Activated B cell treated with CpG ODN at 0.5 μM for 24 hours (primary cell): ENCODE data around the gene KCNMB4. TPM values are rescaled to one million over a fixed set of nuclear protein-coding genes. Genes with fewer than 3 reads are reported as not detected.

Experiments
- ATAC-seq: fragments of 200-7000 bp; cut with Tn5 transposase; one replicate; pipeline ENCODE4 v1.10.0; 2021; ENCODE audit warnings: low read depth, mild to moderate bottlenecking, moderate library complexity
- CTCF ChIA-PET: fragments of 350-600 bp; sonication (Branson Sonifier 250); formaldehyde crosslinking; loops from one replicate; lab custom pipeline; 2021; ENCODE audit warnings: antibody characterized with exemption; lab: Charles Lee
- POLR2A ChIA-PET: fragments of 350-600 bp; sonication (Branson Sonifier 250); formaldehyde crosslinking; loops from one replicate; lab custom pipeline; 2021; ENCODE audit warnings: antibody characterized with exemption; lab: Charles Lee
- DNase-seq: peaks from one replicate; pipeline ENCODE4 v3.0.0; 2022
- H3K27ac Mint-ChIP-seq: one replicate; pipeline ENCODE4 v1.8.0; 2020; ENCODE audit warnings: mixed read lengths
- H3K27me3 Mint-ChIP-seq: one replicate; pipeline ENCODE4 v1.8.0; 2021; ENCODE audit warnings: mixed read lengths
- H3K36me3 Mint-ChIP-seq: one replicate; pipeline ENCODE4 v1.8.0; 2021; ENCODE audit warnings: low read depth, mixed read lengths
- H3K4me1 Mint-ChIP-seq: one replicate; pipeline ENCODE4 v1.8.0; 2021; ENCODE audit warnings: mixed read lengths
- H3K4me3 Mint-ChIP-seq: one replicate; pipeline ENCODE4 v1.8.0; 2020; ENCODE audit warnings: mild to moderate bottlenecking, mixed read lengths
- H3K9me3 Mint-ChIP-seq: one replicate; pipeline ENCODE4 v1.8.0; 2020; ENCODE audit warnings: mixed read lengths
- intact Hi-C: fragments of 100-400 bp; cut with micrococcal nuclease; formaldehyde crosslinking; loops from one replicate; pipeline ENCODE4 v1.15.1; 2024
- total RNA-seq: library from RNA; stranded (reverse); gene quantifications from 2 replicates; pipeline ENCODE4 v1.2.3, GENCODE V29; 2022
- TF ChIP-seq, protein P1 (sequence below): fragments of 200-600 bp; IDR thresholded peaks from one replicate; pipeline ENCODE4 v1.8.0; 2022; ENCODE audit warnings: antibody characterized with exemption, mild to moderate bottlenecking

Gene KCNMB4
- total RNA-seq, 1 donor from 2014 or later, result 0.86 TPM

DNA sequence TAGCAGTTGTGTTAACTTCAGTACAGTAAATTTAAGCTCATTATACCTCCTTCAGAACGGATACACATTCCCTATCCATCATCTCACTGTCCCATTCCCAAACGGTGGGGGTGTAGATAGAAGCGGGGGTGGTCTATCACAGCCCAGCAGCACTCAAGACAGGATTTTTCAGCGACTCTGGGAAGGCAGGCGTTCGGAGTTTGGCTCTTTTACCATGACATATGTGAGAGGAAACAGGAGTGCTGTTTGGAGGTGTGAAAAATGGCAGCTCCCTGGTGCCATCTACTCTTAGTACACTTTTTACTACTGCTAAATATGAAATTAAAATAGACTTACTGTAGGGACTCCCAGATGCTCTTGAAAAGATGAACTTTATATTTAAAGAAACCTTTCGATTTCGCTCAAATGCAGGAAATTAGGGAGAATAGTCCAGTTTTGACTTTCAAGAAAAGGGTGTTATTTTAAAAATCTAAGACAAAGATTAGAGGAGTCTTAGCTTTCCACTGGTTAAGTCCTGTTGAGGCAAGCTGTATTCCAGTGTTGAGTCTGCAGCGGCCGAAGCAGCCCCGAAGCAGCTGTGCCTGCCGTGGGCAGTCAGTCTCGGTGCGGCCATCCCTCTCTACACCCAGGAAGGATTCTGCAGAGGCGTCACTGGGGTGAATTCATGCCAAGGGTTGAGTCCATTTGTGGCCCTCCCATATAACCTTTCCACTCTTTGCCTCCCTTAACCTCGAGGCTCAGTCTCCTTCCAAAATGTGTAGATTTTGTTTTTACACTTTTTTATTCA lies 42.1 kb downstream of the KCNMB4 start:
- CTCF ChIA-PET, result no interaction called here
- no peak overlapping the region for H3K27ac Mint-ChIP-seq
- intact Hi-C loops, result no loop called here
- no peak for ATAC-seq
- H3K36me3 Mint-ChIP-seq, result no peaks in the 10 kb centered on the region
- TF ChIP-seq, protein P1, sequence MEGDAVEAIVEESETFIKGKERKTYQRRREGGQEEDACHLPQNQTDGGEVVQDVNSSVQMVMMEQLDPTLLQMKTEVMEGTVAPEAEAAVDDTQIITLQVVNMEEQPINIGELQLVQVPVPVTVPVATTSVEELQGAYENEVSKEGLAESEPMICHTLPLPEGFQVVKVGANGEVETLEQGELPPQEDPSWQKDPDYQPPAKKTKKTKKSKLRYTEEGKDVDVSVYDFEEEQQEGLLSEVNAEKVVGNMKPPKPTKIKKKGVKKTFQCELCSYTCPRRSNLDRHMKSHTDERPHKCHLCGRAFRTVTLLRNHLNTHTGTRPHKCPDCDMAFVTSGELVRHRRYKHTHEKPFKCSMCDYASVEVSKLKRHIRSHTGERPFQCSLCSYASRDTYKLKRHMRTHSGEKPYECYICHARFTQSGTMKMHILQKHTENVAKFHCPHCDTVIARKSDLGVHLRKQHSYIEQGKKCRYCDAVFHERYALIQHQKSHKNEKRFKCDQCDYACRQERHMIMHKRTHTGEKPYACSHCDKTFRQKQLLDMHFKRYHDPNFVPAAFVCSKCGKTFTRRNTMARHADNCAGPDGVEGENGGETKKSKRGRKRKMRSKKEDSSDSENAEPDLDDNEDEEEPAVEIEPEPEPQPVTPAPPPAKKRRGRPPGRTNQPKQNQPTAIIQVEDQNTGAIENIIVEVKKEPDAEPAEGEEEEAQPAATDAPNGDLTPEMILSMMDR, result no peak
- no peaks in the 10 kb centered on the region for H3K27me3 Mint-ChIP-seq
- H3K9me3 Mint-ChIP-seq, result no peaks in the 10 kb centered on the region
- H3K4me1 Mint-ChIP-seq, result no peaks in the 10 kb centered on the region
- DNase-seq, result no peak
- no peak overlapping the region for H3K4me3 Mint-ChIP-seq
- POLR2A ChIA-PET, result no interaction called here

DNA sequence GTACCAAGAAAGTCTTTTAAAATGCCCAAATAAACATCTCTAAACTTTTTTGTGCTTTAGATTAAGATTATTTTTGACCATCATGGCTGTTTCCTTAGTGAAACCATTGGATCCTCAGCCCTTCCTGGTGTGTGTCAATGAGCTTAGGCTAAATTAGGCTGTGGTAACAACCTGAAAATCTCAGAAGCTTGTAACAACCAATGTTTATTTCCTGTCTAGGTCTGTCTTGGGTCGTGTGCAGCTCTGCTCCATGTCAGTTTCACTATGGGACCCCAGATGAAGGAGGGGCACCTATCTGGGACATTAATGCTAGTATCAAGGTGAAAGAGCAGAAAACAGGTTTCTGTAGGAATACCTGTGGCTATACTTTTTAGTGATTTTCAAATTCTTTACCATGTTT lies 49.9 kb downstream of the KCNMB4 start:
- ChIA-PET POLR2A (no interaction called here), CTCF (no interaction called here)
- no peaks in the 10 kb centered on the region for H3K27me3 Mint-ChIP-seq
- TF ChIP-seq, protein P1, result no peak
- H3K4me3 Mint-ChIP-seq, result no peak overlapping the region
- DNase-seq, result no peak
- no peaks in the 10 kb centered on the region for H3K9me3 Mint-ChIP-seq
- no peak overlapping the region for H3K27ac Mint-ChIP-seq
- no peaks in the 10 kb centered on the region for H3K36me3 Mint-ChIP-seq
- peaks cover 2% of the 10 kb centered on the region for H3K4me1 Mint-ChIP-seq
- intact Hi-C loops, result no loop called here
- ATAC-seq, result no peak

DNA sequence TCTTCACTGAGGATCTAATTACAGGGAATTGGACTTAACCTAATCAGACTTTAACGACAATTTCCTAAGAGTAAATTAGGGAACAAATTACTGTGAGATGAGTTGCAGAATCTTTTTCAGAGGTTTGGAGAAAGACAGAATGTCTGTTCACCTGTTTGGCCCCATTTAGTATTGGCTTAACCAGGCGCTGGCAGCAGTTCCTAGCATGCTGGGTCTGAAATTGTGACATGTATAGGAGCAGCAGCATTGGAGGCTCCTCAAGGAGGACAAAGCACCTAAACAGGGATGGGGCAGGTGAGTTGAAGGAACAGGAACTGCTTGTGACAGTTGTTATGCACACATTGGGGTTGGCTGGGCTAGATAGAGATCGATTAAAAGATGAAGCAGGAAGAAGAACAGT lies 51.0 kb downstream of the KCNMB4 start:
- Mint-ChIP-seq H3K27ac (no peak overlapping the region), H3K36me3 (no peaks in the 10 kb centered on the region), H3K4me3 (no peak overlapping the region), H3K27me3 (no peaks in the 10 kb centered on the region), H3K9me3 (no peaks in the 10 kb centered on the region), H3K4me1 (peaks cover 2% of the 10 kb centered on the region)
- ChIA-PET POLR2A (no interaction called here), CTCF (no interaction called here)
- DNase-seq, result no peak
- intact Hi-C loops, result no loop called here
- no peak for ATAC-seq
- TF ChIP-seq, protein P1, result no peak

DNA sequence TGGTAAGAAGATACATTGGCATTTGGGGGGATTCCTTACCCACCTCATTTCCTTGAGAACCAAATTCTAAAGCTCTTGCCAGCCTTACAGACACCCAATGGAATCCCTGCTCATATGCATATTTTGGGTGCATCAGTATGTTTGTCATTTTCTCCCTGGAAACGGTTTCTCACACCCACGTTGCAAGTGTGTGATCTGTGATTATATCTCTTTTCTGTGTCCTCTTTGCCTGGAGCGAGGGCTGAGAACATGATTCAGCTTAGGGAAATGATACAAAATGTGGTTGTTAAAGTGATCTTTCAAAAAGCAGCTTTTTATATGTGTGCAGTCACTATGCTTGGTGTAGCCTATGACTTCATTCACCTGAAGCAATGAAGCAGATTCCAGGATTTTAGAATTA lies 52.0 kb downstream of the KCNMB4 start:
- H3K9me3 Mint-ChIP-seq, result no peaks in the 10 kb centered on the region
- ChIA-PET POLR2A (no interaction called here), CTCF (no interaction called here)

DNA sequence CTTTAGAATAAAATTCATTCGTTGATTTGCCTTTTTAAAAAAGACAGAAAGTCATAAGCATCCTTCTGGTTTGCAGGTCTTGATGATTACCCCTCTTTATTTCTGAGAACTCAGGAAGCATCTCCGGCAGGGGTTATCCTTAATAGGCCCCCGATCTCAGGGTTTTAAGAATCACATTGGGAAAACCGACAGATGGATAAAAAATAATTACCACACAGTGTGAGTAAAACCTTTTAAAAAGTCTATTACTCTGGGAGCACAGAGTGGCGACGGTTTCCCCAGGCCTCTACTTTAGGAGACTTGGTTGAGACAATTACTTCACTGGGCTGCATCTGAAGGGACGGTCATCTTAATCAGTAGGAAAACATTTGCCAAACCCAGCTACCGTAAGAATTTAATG lies 56.5 kb downstream of the KCNMB4 start:
- POLR2A ChIA-PET, result no interaction called here
- intact Hi-C loops, result no loop called here
- CTCF ChIA-PET, result no interaction called here

More for the DNA sequence above, 52.0 kb downstream of the KCNMB4 start:
- H3K36me3 Mint-ChIP-seq, result no peaks in the 10 kb centered on the region
- ATAC-seq, result no peak
- H3K4me3 Mint-ChIP-seq, result no peak overlapping the region
- H3K4me1 Mint-ChIP-seq, result peaks cover 2% of the 10 kb centered on the region
- intact Hi-C loops, result no loop called here
- DNase-seq, result no peak
- no peak overlapping the region for H3K27ac Mint-ChIP-seq
- H3K27me3 Mint-ChIP-seq, result no peaks in the 10 kb centered on the region
- TF ChIP-seq, protein P1, result no peak

More for the DNA sequence above, 56.5 kb downstream of the KCNMB4 start:
- ATAC-seq (no peak), DNase-seq (no peak)
- TF ChIP-seq, protein P1, result no peak
- Mint-ChIP-seq H3K4me3 (no peak overlapping the region), H3K27me3 (no peaks in the 10 kb centered on the region), H3K27ac (no peak overlapping the region), H3K4me1 (no peaks in the 10 kb centered on the region), H3K9me3 (no peaks in the 10 kb centered on the region), H3K36me3 (no peaks in the 10 kb centered on the region)
